H9 (cell line): ENCODE measurements around the gene TMEM271. TPM values are rescaled to one million over a fixed set of nuclear protein-coding genes. Genes with fewer than 3 reads are reported as not detected.

Experiments
- DNase-seq: peaks from one replicate; pipeline ENCODE4 v3.0.0-alpha.2; 2017
- H2AFZ ChIP-seq: one replicate; pipeline ENCODE4 v1.6.1; 2013; ENCODE audit warnings: mild to moderate bottlenecking, low read length, control low read depth, moderate library complexity
- H2AK5ac ChIP-seq: 2 replicates; pipeline ENCODE4 v1.6.1; 2013; ENCODE audit warnings: low read length, control low read depth, mixed read lengths; ENCODE audit not compliant: insufficient read length
- H2BK120ac ChIP-seq: one replicate; pipeline ENCODE4 v1.6.1; 2013; ENCODE audit warnings: low read depth, mild to moderate bottlenecking, low read length, control low read depth, inconsistent platforms; ENCODE audit not compliant: poor library complexity, severe bottlenecking
- H2BK12ac ChIP-seq: 2 replicates; pipeline ENCODE4 v1.6.1; 2013; ENCODE audit warnings: low read length, control low read depth, mixed read lengths, low read depth; ENCODE audit not compliant: insufficient read length
- H2BK15ac ChIP-seq: 2 replicates; pipeline ENCODE4 v1.6.1; 2013; ENCODE audit warnings: low read depth, low read length, control low read depth
- H2BK20ac ChIP-seq: one replicate; pipeline ENCODE4 v1.6.1; 2013; ENCODE audit warnings: low read depth, mild to moderate bottlenecking, low read length, control low read depth, inconsistent platforms; ENCODE audit not compliant: poor library complexity, severe bottlenecking
- H2BK5ac ChIP-seq: 2 replicates; pipeline ENCODE4 v1.6.1; 2013; ENCODE audit warnings: low read length, control low read depth, mixed read lengths; ENCODE audit not compliant: insufficient read length
- H3K14ac ChIP-seq: 2 replicates; pipeline ENCODE4 v1.6.1; 2013; ENCODE audit warnings: low read length, control low read depth; ENCODE audit not compliant: insufficient read depth
- H3K18ac ChIP-seq: 2 replicates; pipeline ENCODE4 v1.6.1; 2013; ENCODE audit warnings: low read depth, mild to moderate bottlenecking, mixed read lengths, low read length, control low read depth; ENCODE audit not compliant: insufficient read length
- H3K23ac ChIP-seq: 2 replicates; pipeline ENCODE4 v1.6.1; 2013; ENCODE audit warnings: low read length, control low read depth, mixed read lengths, low read depth; ENCODE audit not compliant: insufficient read length
- H3K23me2 ChIP-seq: 2 replicates; pipeline ENCODE4 v1.6.1; 2013; ENCODE audit warnings: low read depth, mild to moderate bottlenecking, mixed read lengths, low read length, control low read depth; ENCODE audit not compliant: insufficient read length, poor library complexity, severe bottlenecking
- H3K27ac ChIP-seq: 2 replicates; pipeline ENCODE4 v1.5.1; 2013; ENCODE audit warnings: low read length, control low read depth, mixed read lengths, low read depth; ENCODE audit not compliant: insufficient read length
- H3K27me3 ChIP-seq: 2 replicates; pipeline ENCODE4 v1.6.1; 2013; ENCODE audit warnings: low read length, control low read depth, inconsistent platforms; ENCODE audit not compliant: insufficient read depth
- H3K4ac ChIP-seq: 2 replicates; pipeline ENCODE4 v1.6.1; 2013; ENCODE audit warnings: low read depth, mild to moderate bottlenecking, control low read depth, inconsistent platforms, low read length, moderate library complexity
- H3K4me1 ChIP-seq: 2 replicates; pipeline ENCODE4 v1.6.1; 2013; ENCODE audit warnings: low read length, control low read depth, inconsistent platforms; ENCODE audit not compliant: insufficient read depth
- H3K4me2 ChIP-seq: 2 replicates; pipeline ENCODE4 v1.6.1; 2013; ENCODE audit warnings: low read length, control low read depth, mixed read lengths; ENCODE audit not compliant: insufficient read length, insufficient read depth
- H3K56ac ChIP-seq: 2 replicates; pipeline ENCODE4 v1.6.1; 2013; ENCODE audit warnings: low read depth, mild to moderate bottlenecking, mixed read lengths, low read length, control low read depth; ENCODE audit not compliant: insufficient read length
- H3K79me1 ChIP-seq: 2 replicates; pipeline ENCODE4 v1.6.1; 2013; ENCODE audit warnings: low read depth, mild to moderate bottlenecking, moderate library complexity, low read length, control low read depth, inconsistent platforms; ENCODE audit not compliant: insufficient read depth, poor library complexity, severe bottlenecking
- H3K79me2 ChIP-seq: 2 replicates; pipeline ENCODE4 v1.6.1; 2013; ENCODE audit warnings: low read length, control low read depth, inconsistent platforms; ENCODE audit not compliant: insufficient read depth
- H3K9ac ChIP-seq: 2 replicates; pipeline ENCODE4 v1.6.1; 2013; ENCODE audit warnings: low read length, control low read depth, mixed read lengths; ENCODE audit not compliant: insufficient read length; ENCODE audit errors: extremely low read depth
- H3K9me3 ChIP-seq: one replicate; pipeline ENCODE4 v1.6.1; 2013; ENCODE audit warnings: low read depth, low read length, inconsistent platforms; ENCODE audit not compliant: control insufficient read depth
- H3T11ph ChIP-seq: one replicate; pipeline ENCODE4 v1.6.1; 2013; ENCODE audit warnings: mild to moderate bottlenecking, low read length, control low read depth, inconsistent platforms
- H4K20me1 ChIP-seq: one replicate; pipeline ENCODE4 v1.6.1; 2013; ENCODE audit not compliant: control insufficient read depth, insufficient read length, insufficient read depth
- H4K5ac ChIP-seq: 2 replicates; pipeline ENCODE4 v1.6.1; 2013; ENCODE audit warnings: low read depth, mild to moderate bottlenecking, mixed read lengths, low read length, control low read depth; ENCODE audit not compliant: insufficient read length
- H4K8ac ChIP-seq: replicated peaks from 2 replicates; pipeline ENCODE4 v1.6.1; 2013; ENCODE audit warnings: low read length, control low read depth, mixed read lengths, low read depth; ENCODE audit not compliant: insufficient read length
- H4K91ac ChIP-seq: 2 replicates; pipeline ENCODE4 v1.6.1; 2013; ENCODE audit warnings: low read depth, mild to moderate bottlenecking, moderate library complexity, mixed read lengths, low read length, control low read depth; ENCODE audit not compliant: insufficient read length
- H3K27ac Mint-ChIP-seq, 3 experiments: 2 replicates in 2 of 3; 3 replicates in 1 of 3; pipeline ENCODE4 v1.8.0; 2020 to 2021; ENCODE audit warnings: mixed read lengths in 3 of 3, mild to moderate bottlenecking in 1 of 3, moderate library complexity in 1 of 3
- H3K27me3 Mint-ChIP-seq: 2 replicates; pipeline ENCODE4 v1.8.0; 2021; ENCODE audit warnings: low read depth, mild to moderate bottlenecking, moderate library complexity, mixed read lengths
- H3K36me3 Mint-ChIP-seq, 3 experiments: 2 replicates in 2 of 3; 3 replicates in 1 of 3; pipeline ENCODE4 v1.8.0; 2020 to 2021; ENCODE audit warnings: low read depth in 3 of 3, mixed read lengths in 3 of 3; ENCODE audit not compliant: insufficient read depth in 1 of 3
- H3K4me1 Mint-ChIP-seq, 2 experiments: 2 replicates each; pipeline ENCODE4 v1.8.0; 2020; ENCODE audit warnings: mixed read lengths in 2 of 2
- H3K4me3 Mint-ChIP-seq, 2 experiments: 2 replicates in 1 of 2; 3 replicates in 1 of 2; pipeline ENCODE4 v1.8.0; 2020 to 2021; ENCODE audit warnings: mild to moderate bottlenecking in 2 of 2, mixed read lengths in 2 of 2, moderate library complexity in 1 of 2
- H3K9me3 Mint-ChIP-seq, 2 experiments: 2 replicates in 1 of 2; 3 replicates in 1 of 2; pipeline ENCODE4 v1.8.0; 2020; ENCODE audit warnings: mild to moderate bottlenecking in 2 of 2, mixed read lengths in 2 of 2, moderate library complexity in 1 of 2
- WGBS: extraction: QIAGEN DNeasy Blood & Tissue Kit; methylation state at CpG from one replicate; pipeline ENCODE4 v1.1.7; 2013; ENCODE audit warnings: missing lambda C conversion rate, low lambda C conversion rate, mixed read lengths; ENCODE audit not compliant: insufficient read length; ENCODE audit errors: extremely low coverage; 5-methylcytosine and 5-hydroxymethylcytosine counted together
- total RNA-seq: library from RNA; stranded (reverse); gene quantifications from 2 replicates; pipeline ENCODE4 v1.2.1, GENCODE V29; 2021
- TF ChIP-seq, protein P1 (sequence below): fragments of 200-600 bp; sonication (generic); conservative IDR thresholded peaks from 3 replicates; pipeline ENCODE4 v1.8.0; 2021; ENCODE audit warnings: antibody characterized with exemption, mild to moderate bottlenecking

TMEM271 gene
- total RNA-seq, 1 experiment from 2014 or later, result 0.09 TPM

GRCh38 chr4:616091-616490 lies 40.0 kb upstream of the TMEM271 start:
- Histone ChIP-seq H3K23me2 (no peaks in the 10 kb centered on the region), H3K18ac (no peak overlapping the region), H3K79me1 (no peaks in the 10 kb centered on the region), H4K8ac (no peak overlapping the region), H2BK20ac (no peak overlapping the region), H2BK120ac (no peak overlapping the region), H3K23ac (no peak overlapping the region), H2AK5ac (no peak overlapping the region), H3K4me1 (no peaks in the 10 kb centered on the region), H3K4me2 (no peak overlapping the region), H2BK12ac (no peak overlapping the region), H3K27ac (no peak overlapping the region), H2BK15ac (no peak overlapping the region), H3K4ac (no peak overlapping the region), H4K5ac (no peak overlapping the region), H4K20me1 (no peaks in the 10 kb centered on the region), H3T11ph (no peak overlapping the region), H3K14ac (no peak overlapping the region), H4K91ac (no peak overlapping the region), H2BK5ac (no peak overlapping the region), H3K56ac (no peak overlapping the region), H3K79me2 (no peaks in the 10 kb centered on the region; the same call in 1 of the 2 replicates), H2AFZ (no peak overlapping the region), H3K27me3 (no peaks in the 10 kb centered on the region; the same call in 1 of the 2 replicates), H3K9ac (no peak overlapping the region), H3K9me3 (no peaks in the 10 kb centered on the region)
- WGBS, result no CpG with 5 or more reads among the region's 1 CpG
- Mint-ChIP-seq H3K9me3 (0 out of 5 replicates have a peak, but pooled peaks cover 0 to 2% of the 10 kb centered on the region in 2 experiments), H3K4me1 (peaks cover 0 to 4% of the 10 kb centered on the region in 2 experiments; a peak in 1 of 4 replicates), H3K36me3 (no peaks in the 10 kb centered on the region; a peak in 1 of 7 replicates), H3K4me3 (no peak overlapping the region), H3K27ac (no peak overlapping the region), H3K27me3 (peaks cover 57% of the 10 kb centered on the region)
- no peak for DNase-seq
- TF ChIP-seq, protein P1, sequence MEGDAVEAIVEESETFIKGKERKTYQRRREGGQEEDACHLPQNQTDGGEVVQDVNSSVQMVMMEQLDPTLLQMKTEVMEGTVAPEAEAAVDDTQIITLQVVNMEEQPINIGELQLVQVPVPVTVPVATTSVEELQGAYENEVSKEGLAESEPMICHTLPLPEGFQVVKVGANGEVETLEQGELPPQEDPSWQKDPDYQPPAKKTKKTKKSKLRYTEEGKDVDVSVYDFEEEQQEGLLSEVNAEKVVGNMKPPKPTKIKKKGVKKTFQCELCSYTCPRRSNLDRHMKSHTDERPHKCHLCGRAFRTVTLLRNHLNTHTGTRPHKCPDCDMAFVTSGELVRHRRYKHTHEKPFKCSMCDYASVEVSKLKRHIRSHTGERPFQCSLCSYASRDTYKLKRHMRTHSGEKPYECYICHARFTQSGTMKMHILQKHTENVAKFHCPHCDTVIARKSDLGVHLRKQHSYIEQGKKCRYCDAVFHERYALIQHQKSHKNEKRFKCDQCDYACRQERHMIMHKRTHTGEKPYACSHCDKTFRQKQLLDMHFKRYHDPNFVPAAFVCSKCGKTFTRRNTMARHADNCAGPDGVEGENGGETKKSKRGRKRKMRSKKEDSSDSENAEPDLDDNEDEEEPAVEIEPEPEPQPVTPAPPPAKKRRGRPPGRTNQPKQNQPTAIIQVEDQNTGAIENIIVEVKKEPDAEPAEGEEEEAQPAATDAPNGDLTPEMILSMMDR, result no peak
